K562 (cell line): ENCODE results near the gene LYVE1. TPM values are rescaled to one million over a fixed set of nuclear protein-coding genes. Genes with fewer than 3 reads are reported as not detected.

Source experiments
- CTBP1 ChIP-seq: fragments of 450-650 bp; IDR thresholded peaks from 2 replicates; pipeline ENCODE4 v1.6.1; 2016; ENCODE audit warnings: borderline replicate concordance
- FOXK2 ChIP-seq, 2 experiments: fragments of 450-650 bp; IDR thresholded peaks in 1 of 2; conservative IDR thresholded peaks in 1 of 2; 2 replicates each; pipeline ENCODE4 v1.6.1; 2016; ENCODE audit warnings: low read depth in 2 of 2, mild to moderate bottlenecking in 1 of 2
- HMGN3 ChIP-seq: IDR thresholded peaks from 2 replicates; pipeline ENCODE4 v1.6.1; 2011; ENCODE audit warnings: borderline replicate concordance, low read depth, mild to moderate bottlenecking, mixed read lengths, low read length; ENCODE audit not compliant: insufficient read length; ENCODE audit errors: extremely low read depth
- MAZ ChIP-seq, 2 experiments: fragments of 450-650 bp in 1 of 2; sonication (generic) in 1 of 2; formaldehyde crosslinking; IDR thresholded peaks in 1 of 2; conservative IDR thresholded peaks in 1 of 2; 2 replicates each; pipeline versions ENCODE4 v1.4.0 to v1.5.0; 2020; ENCODE audit warnings: mild to moderate bottlenecking in 1 of 2, missing genetic modification reagents in 1 of 2
- NRF1 ChIP-seq, 2 experiments: fragments of 450-650 bp; IDR thresholded peaks in 1 of 2; conservative IDR thresholded peaks in 1 of 2; 2 replicates each; pipeline ENCODE4 v1.6.1; 2014; ENCODE audit warnings: mild to moderate bottlenecking in 2 of 2
- POLR2H ChIP-seq: IDR thresholded peaks from 2 replicates; pipeline ENCODE4 v1.6.1; 2016; ENCODE audit warnings: missing genetic modification characterization, low read depth, mild to moderate bottlenecking, control low read depth, missing compliant biosample characterization, moderate library complexity
- U2AF2 ChIP-seq: fragments of 200-400 bp; formaldehyde crosslinking; optimal IDR thresholded peaks from 2 replicates; pipeline ENCODE3; 2017; ENCODE audit warnings: low read depth, mild to moderate bottlenecking, low read length
- ZNF384 ChIP-seq: IDR thresholded peaks from 2 replicates; pipeline ENCODE4 v1.6.1; 2012; ENCODE audit warnings: low read depth, low read length, improper control_type of control experiment
- ZNF76 ChIP-seq: fragments of 250-450 bp; sonication (Bioruptor Pico); IDR thresholded peaks from 2 replicates; pipeline ENCODE4 v1.4.0; 2020; ENCODE audit warnings: mild to moderate bottlenecking, moderate library complexity, borderline replicate concordance
- polyA plus RNA-seq, 8 experiments: library from polyadenylated mRNA; depleted of rRNA in 4 of 8; stranded (reverse) in 5 of 8; unstranded in 3 of 8; fragments of >200 nt; fragmentation: Nextera tagmentation in 2 of 8; fragmentation: Illumina TruSeq in 1 of 8; extraction: Ambion mirVana in 2 of 8; extraction: Trizol in 1 of 8; gene quantifications; 2 replicates each; pipeline versions ENCODE4 v1.2.1 to v1.2.3, GENCODE V29; 2011 to 2014; ENCODE audit warnings: inconsistent platforms in 1 of 8, missing spikeins in 1 of 8
- total RNA-seq, 7 experiments: library from RNA; depleted of rRNA in 6 of 7; stranded (reverse); fragments of >200 nt in 6 of 7; fragmentation: Illumina TruSeq in 2 of 7; extraction: Trizol in 2 of 7; gene quantifications; 2 replicates each; pipeline versions ENCODE4 v1.2.1 to v1.2.3, GENCODE V29; 2011 to 2021; ENCODE audit warnings: low replicate concordance in 1 of 7
- TF ChIP-seq, protein P1 (sequence below), 2 experiments: fragments of 250-450 bp in 1 of 2; fragments of 450-650 bp in 1 of 2; sonication (Bioruptor Pico) in 1 of 2; IDR thresholded peaks; 2 replicates each; pipeline versions ENCODE4 v1.6.1 to v1.8.0; 2016 to 2021; ENCODE audit warnings: mild to moderate bottlenecking in 2 of 2, moderate library complexity in 2 of 2, missing compliant biosample characterization in 1 of 2, missing genetic modification characterization in 1 of 2
- TF ChIP-seq, protein P2 (sequence below): fragments of 250-450 bp; sonication (Bioruptor Pico); IDR thresholded peaks from 2 replicates; pipeline ENCODE4 v1.8.0; 2021; ENCODE audit warnings: mild to moderate bottlenecking, moderate library complexity
- TF ChIP-seq, protein P3 (sequence below): fragments of 450-650 bp; IDR thresholded peaks from 2 replicates; pipeline ENCODE4 v1.6.1; 2016; ENCODE audit warnings: mild to moderate bottlenecking, moderate library complexity

Gene LYVE1
- total and polyA plus RNA-seq, 9 of the 15 experiments (the other 6 are each of a cell fraction or from before 2014, with no cell fraction given) = 0.06 to 1.1 (median 0.14) TPM; not detected in 1

DNA sequence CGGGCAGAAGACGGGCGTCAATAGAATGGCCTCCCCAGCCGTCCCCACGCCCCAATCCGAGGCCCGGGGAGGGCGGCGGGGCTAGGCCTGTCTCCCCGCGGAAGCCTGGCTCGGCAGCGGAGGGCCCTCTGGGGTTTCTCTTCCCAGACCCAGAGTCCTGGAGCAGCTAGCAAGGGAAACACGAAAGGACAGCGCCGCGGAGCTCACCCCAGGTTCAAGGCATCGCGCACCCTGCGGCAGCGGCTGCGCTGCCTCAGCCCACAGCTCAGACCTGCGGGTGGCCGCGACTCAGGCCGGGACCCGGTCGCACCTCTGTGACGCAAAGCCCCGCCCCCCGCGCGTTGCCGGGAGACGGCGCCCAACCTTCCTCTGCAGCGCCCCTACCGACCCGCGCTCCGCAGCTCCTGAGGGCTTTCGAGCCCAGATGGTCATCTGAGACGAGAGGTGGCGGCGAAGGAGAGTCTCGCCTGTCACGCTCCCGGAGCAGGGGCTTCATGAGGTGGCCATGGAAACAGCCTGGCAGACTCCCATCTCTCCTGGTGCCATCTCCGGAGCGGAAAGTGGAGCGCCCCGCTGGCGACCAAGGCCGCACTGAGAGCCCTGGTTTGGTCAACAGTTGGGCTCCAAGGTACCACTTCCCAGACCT is 27.4 kb downstream of the LYVE1 start, which contains the start of gene RNF141 (continued):
- TF ChIP-seq, protein P1, sequence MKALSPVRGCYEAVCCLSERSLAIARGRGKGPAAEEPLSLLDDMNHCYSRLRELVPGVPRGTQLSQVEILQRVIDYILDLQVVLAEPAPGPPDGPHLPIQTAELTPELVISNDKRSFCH (CRISPR knock-in tag; IDR thresholded peaks at IDR 0.05) = no peak
- TF ChIP-seq, protein P1 (tag; IDR thresholded peaks at IDR 0.05) = peak; percentile 90; the same call in 1 of the 2 replicates
- TF ChIP-seq, protein P2, sequence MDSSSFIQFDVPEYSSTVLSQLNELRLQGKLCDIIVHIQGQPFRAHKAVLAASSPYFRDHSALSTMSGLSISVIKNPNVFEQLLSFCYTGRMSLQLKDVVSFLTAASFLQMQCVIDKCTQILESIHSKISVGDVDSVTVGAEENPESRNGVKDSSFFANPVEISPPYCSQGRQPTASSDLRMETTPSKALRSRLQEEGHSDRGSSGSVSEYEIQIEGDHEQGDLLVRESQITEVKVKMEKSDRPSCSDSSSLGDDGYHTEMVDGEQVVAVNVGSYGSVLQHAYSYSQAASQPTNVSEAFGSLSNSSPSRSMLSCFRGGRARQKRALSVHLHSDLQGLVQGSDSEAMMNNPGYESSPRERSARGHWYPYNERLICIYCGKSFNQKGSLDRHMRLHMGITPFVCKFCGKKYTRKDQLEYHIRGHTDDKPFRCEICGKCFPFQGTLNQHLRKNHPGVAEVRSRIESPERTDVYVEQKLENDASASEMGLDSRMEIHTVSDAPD (CRISPR knock-in tag) = no peak
- TF ChIP-seq POLR2H (tag) (peak; percentile 75), MAZ (CRISPR knock-in tag; conservative IDR thresholded peaks at IDR 0.05 in 1 of 2, IDR thresholded peaks at IDR 0.05 in 1 of 2) (peak; percentile 66 to 91; a peak in 3 of 4 replicates), ZNF76 (CRISPR knock-in tag) (0 out of 2 replicates have a peak, but pooled peaks have one; percentile 14), NRF1 (conservative IDR thresholded peaks at IDR 0.05 in 1 of 2, IDR thresholded peaks at IDR 0.05 in 1 of 2) (peak; percentile 83 to 86), FOXK2 (conservative IDR thresholded peaks at IDR 0.05 in 1 of 2, IDR thresholded peaks at IDR 0.05 in 1 of 2; ENCODE audit: low read depth in 2 of 2) (peak; percentile 34 to 42; a peak in 2 of 4 replicates), ZNF384 (0 out of 2 replicates have a peak, but pooled peaks have one; percentile 14), CTBP1 (peak; percentile 86), HMGN3 (peak; percentile 54), U2AF2 (no peak)
- TF ChIP-seq, protein P3, sequence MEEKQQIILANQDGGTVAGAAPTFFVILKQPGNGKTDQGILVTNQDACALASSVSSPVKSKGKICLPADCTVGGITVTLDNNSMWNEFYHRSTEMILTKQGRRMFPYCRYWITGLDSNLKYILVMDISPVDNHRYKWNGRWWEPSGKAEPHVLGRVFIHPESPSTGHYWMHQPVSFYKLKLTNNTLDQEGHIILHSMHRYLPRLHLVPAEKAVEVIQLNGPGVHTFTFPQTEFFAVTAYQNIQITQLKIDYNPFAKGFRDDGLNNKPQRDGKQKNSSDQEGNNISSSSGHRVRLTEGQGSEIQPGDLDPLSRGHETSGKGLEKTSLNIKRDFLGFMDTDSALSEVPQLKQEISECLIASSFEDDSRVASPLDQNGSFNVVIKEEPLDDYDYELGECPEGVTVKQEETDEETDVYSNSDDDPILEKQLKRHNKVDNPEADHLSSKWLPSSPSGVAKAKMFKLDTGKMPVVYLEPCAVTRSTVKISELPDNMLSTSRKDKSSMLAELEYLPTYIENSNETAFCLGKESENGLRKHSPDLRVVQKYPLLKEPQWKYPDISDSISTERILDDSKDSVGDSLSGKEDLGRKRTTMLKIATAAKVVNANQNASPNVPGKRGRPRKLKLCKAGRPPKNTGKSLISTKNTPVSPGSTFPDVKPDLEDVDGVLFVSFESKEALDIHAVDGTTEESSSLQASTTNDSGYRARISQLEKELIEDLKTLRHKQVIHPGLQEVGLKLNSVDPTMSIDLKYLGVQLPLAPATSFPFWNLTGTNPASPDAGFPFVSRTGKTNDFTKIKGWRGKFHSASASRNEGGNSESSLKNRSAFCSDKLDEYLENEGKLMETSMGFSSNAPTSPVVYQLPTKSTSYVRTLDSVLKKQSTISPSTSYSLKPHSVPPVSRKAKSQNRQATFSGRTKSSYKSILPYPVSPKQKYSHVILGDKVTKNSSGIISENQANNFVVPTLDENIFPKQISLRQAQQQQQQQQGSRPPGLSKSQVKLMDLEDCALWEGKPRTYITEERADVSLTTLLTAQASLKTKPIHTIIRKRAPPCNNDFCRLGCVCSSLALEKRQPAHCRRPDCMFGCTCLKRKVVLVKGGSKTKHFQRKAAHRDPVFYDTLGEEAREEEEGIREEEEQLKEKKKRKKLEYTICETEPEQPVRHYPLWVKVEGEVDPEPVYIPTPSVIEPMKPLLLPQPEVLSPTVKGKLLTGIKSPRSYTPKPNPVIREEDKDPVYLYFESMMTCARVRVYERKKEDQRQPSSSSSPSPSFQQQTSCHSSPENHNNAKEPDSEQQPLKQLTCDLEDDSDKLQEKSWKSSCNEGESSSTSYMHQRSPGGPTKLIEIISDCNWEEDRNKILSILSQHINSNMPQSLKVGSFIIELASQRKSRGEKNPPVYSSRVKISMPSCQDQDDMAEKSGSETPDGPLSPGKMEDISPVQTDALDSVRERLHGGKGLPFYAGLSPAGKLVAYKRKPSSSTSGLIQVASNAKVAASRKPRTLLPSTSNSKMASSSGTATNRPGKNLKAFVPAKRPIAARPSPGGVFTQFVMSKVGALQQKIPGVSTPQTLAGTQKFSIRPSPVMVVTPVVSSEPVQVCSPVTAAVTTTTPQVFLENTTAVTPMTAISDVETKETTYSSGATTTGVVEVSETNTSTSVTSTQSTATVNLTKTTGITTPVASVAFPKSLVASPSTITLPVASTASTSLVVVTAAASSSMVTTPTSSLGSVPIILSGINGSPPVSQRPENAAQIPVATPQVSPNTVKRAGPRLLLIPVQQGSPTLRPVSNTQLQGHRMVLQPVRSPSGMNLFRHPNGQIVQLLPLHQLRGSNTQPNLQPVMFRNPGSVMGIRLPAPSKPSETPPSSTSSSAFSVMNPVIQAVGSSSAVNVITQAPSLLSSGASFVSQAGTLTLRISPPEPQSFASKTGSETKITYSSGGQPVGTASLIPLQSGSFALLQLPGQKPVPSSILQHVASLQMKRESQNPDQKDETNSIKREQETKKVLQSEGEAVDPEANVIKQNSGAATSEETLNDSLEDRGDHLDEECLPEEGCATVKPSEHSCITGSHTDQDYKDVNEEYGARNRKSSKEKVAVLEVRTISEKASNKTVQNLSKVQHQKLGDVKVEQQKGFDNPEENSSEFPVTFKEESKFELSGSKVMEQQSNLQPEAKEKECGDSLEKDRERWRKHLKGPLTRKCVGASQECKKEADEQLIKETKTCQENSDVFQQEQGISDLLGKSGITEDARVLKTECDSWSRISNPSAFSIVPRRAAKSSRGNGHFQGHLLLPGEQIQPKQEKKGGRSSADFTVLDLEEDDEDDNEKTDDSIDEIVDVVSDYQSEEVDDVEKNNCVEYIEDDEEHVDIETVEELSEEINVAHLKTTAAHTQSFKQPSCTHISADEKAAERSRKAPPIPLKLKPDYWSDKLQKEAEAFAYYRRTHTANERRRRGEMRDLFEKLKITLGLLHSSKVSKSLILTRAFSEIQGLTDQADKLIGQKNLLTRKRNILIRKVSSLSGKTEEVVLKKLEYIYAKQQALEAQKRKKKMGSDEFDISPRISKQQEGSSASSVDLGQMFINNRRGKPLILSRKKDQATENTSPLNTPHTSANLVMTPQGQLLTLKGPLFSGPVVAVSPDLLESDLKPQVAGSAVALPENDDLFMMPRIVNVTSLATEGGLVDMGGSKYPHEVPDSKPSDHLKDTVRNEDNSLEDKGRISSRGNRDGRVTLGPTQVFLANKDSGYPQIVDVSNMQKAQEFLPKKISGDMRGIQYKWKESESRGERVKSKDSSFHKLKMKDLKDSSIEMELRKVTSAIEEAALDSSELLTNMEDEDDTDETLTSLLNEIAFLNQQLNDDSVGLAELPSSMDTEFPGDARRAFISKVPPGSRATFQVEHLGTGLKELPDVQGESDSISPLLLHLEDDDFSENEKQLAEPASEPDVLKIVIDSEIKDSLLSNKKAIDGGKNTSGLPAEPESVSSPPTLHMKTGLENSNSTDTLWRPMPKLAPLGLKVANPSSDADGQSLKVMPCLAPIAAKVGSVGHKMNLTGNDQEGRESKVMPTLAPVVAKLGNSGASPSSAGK = peak; percentile 76
